Activated CD8-positive, alpha-beta memory T cell treated with anti-CD3 and anti-CD28 coated beads, Interleukin-2, amount 50 U/mL, for 24 hours (primary cell): ENCODE results near the gene WDR74.

Experiments
- DNase-seq: peaks from one replicate; pipeline ENCODE4 v3.0.0-alpha.2; 2020; ENCODE audit errors: extremely low read depth

Gene WDR74

GRCh38 chr11:62794201-62794775 lies 45.1 kb downstream of the WDR74 start:
- DNase-seq: no peak

GRCh38 chr11:62792202-62792575 lies 47.2 kb downstream of the WDR74 start:
- no peak for DNase-seq

GRCh38 chr11:62791501-62792201 lies 47.7 kb downstream of the WDR74 start, which contains the start of gene TMEM223:
TMEM223 (minus strand) TSS chr11:62792006; CDS start chr11:62791994, 12 bp downstream.
- peak; percentile 78 for DNase-seq

GRCh38 chr11:62789576-62789975 lies 49.8 kb downstream of the WDR74 start:
- no peak for DNase-seq

GRCh38 chr11:62788991-62789390 lies 50.4 kb downstream of the WDR74 start:
- no peak for DNase-seq

- DNase-seq: peak; percentile 99
These were observed 52.2 kb downstream of the WDR74 start, which contains the start of gene TMEM179B for GRCh38 chr11:62787005-62787759. TMEM179B (plus strand) TSS chr11:62787402; CDS start chr11:62787432, 30 bp downstream.

- DNase-seq: peak; percentile 56
These were observed 52.9 kb downstream of the WDR74 start for GRCh38 chr11:62786318-62787004.
